ENCODE results near the gene OPN5. TPM values are rescaled to one million over a fixed set of nuclear protein-coding genes. Genes with fewer than 3 reads are reported as not detected.

OPN5 gene
- total RNA-seq, 4 donors from 2014 or later: not detected

DNA sequence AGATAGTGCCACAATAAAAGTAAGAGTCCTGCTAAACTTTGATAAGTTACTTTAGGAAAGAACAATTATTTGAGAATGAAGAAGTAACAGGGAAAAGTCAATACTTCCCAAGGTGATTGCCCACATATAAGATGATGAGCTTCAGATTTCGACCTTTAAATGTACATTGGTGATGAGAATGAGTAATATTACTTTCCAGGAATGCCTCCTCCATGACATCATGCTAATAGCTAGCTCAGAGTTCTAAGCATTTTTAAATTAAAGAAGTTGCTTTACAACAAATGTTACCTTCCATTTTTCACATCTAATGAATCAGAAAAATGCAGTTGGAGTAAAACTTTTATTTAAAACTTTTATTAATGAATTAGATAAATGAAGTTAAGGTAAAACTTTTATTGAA lies 22.5 kb upstream of the OPN5 start:
- WGBS, 2 donors: 47 to 51% methylated on average over 1 of the region's 1 CpG
- intact Hi-C loops (cut with DNase I; ENCODE audit: low total_unique reads): no loop called here
- H3K4me3 ChIP-seq (ENCODE audit: low read depth, poor library complexity, severe bottlenecking): no peak overlapping the region
- no peak for DNase-seq (ENCODE audit: low spot score in 2 of 2)
- TF ChIP-seq POLR2A (IDR thresholded peaks at IDR 0.05): no peak
- TF ChIP-seq, protein P1, sequence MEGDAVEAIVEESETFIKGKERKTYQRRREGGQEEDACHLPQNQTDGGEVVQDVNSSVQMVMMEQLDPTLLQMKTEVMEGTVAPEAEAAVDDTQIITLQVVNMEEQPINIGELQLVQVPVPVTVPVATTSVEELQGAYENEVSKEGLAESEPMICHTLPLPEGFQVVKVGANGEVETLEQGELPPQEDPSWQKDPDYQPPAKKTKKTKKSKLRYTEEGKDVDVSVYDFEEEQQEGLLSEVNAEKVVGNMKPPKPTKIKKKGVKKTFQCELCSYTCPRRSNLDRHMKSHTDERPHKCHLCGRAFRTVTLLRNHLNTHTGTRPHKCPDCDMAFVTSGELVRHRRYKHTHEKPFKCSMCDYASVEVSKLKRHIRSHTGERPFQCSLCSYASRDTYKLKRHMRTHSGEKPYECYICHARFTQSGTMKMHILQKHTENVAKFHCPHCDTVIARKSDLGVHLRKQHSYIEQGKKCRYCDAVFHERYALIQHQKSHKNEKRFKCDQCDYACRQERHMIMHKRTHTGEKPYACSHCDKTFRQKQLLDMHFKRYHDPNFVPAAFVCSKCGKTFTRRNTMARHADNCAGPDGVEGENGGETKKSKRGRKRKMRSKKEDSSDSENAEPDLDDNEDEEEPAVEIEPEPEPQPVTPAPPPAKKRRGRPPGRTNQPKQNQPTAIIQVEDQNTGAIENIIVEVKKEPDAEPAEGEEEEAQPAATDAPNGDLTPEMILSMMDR (IDR thresholded peaks at IDR 0.05): no peak

DNA sequence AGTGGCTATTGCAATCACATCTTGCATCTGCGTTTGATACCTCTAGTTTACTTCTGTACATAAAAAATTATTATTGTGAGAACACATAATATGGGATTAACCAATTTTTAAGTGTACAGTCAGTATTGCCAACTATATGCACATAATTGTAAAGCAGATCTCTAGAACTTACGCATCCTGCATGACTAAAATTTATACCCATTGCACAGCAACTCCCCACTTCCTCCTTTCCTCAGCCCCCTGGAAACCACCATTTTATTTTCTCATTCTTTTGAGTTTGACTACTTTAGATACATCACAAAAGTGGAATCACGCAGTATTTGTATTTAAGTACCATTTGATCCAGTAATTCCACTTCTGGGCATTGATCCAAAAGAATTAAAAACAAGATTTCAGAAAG lies 19.3 kb upstream of the OPN5 start:
- intact Hi-C loops (cut with DNase I; ENCODE audit: low total_unique reads): no loop called here
- WGBS, 2 donors: 73 to 77% methylated on average over 3 of the region's 3 CpGs
- no peak for TF ChIP-seq POLR2A (IDR thresholded peaks at IDR 0.05)
- TF ChIP-seq, protein P1 (IDR thresholded peaks at IDR 0.05): no peak
- H3K4me3 ChIP-seq (ENCODE audit: low read depth, poor library complexity, severe bottlenecking): no peak overlapping the region
- DNase-seq (ENCODE audit: low spot score in 2 of 2): no peak

DNA sequence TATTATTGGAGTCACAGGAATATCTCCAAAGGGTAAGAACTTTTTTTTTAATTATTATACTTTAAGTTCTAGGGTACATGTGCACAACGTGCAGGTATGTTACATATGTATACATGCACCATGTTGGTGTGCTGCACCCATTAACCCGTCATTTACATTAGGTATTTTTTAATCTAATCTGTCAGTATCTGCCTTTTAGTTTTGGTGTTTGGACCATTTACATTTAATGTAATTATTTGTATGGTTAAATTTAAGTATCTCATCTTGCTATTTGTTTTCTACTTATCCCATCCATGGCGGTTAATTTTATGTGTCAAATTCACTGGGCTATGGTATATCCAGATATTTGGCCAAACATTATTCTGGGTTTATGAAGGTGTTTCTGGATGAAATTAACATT lies 15.4 kb upstream of the OPN5 start:
- no peak for TF ChIP-seq POLR2A (IDR thresholded peaks at IDR 0.05)
- WGBS, 2 donors: 88 to 90% methylated on average over 3 of the region's 3 CpGs
- no peak for DNase-seq (ENCODE audit: low spot score in 2 of 2)
- H3K4me3 ChIP-seq (ENCODE audit: low read depth, poor library complexity, severe bottlenecking): no peak overlapping the region
- intact Hi-C loops (cut with DNase I; ENCODE audit: low total_unique reads): no loop called here

DNA sequence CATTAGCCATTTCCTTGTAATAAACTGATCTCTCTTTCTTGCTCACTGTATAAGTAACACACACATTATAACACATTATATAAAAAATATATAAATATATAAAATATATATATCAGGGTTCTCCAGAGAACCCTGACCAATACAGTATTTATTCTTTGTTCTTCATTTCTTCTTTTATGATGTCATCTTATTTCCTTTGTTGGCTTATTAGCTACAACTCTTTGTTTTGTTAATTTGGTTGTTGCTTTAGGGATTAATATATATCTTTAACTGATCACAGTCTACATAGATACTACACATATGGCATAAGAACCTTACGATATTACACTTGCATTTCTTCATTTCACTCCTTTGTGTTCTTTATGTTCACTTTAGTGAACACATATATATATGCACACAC lies 14.7 kb upstream of the OPN5 start:
- intact Hi-C loops (cut with DNase I; ENCODE audit: low total_unique reads): no loop called here
- DNase-seq (ENCODE audit: low spot score in 2 of 2): no peak
- TF ChIP-seq, protein P1 (IDR thresholded peaks at IDR 0.05): no peak
- TF ChIP-seq POLR2A (IDR thresholded peaks at IDR 0.05): no peak
- whole genome bisulfite sequencing, 2 donors: 92 to 95% methylated on average over 1 of the region's 1 CpG
- no peak overlapping the region for H3K4me3 ChIP-seq (ENCODE audit: low read depth, poor library complexity, severe bottlenecking)

DNA sequence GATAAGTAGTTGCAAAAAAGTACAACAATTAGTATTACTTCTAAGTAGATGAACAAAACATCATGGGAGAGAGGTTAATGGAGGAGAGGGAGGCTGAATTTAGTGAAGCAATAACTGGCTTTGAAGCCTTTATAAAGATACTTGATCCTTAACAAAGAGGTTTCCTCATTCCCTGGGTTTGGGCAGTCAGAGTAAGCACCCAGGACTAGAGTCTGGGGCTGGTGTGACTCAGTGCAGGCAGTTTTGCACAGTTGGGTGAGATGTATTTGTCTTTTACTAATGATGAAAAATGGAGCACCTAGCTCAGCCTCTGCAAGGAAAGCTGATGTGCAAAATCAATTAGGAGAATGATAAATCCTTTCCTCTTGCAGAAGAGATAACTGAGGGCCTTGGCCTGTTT lies 11.8 kb upstream of the OPN5 start:
- no peak for DNase-seq (ENCODE audit: low spot score in 2 of 2)
- H3K4me3 ChIP-seq (ENCODE audit: low read depth, poor library complexity, severe bottlenecking): no peak overlapping the region
- intact Hi-C loops (cut with DNase I; ENCODE audit: low total_unique reads): loop anchor here (10.0 kb wide), 1 partner anchor 135 kb away; no protein-coding TSS in a partner anchor
- TF ChIP-seq POLR2A (IDR thresholded peaks at IDR 0.05): no peak
- TF ChIP-seq, protein P1 (IDR thresholded peaks at IDR 0.05): no peak

DNA sequence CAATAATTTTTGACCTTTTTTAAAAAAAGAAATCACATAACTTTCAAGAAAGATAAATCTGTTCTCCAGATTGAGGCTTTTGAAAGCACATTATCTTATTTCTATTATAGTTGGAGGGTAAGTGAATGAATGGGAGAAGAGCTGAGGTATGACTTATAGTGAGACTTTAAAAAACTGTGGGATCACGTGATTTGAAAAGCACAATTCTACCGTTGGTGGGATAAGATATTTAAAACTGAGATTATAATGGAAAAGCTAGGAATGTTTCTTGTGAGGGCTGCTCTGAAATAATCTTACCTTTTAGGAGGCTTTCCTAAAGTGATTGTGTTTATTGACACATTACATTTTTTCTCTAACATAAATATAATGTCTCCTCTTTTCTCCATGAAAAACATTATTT lies 9.5 kb upstream of the OPN5 start:
- intact Hi-C loops (cut with DNase I; ENCODE audit: low total_unique reads): loop anchor here (10.0 kb wide), 1 partner anchor 138 kb away; no protein-coding TSS in a partner anchor
- WGBS, 2 donors: 76 to 80% methylated on average over 2 of the region's 2 CpGs
- TF ChIP-seq, protein P1 (IDR thresholded peaks at IDR 0.05): no peak
- TF ChIP-seq POLR2A (IDR thresholded peaks at IDR 0.05): no peak

More for the DNA sequence above, 9.5 kb upstream of the OPN5 start:
- DNase-seq (ENCODE audit: low spot score in 2 of 2): no peak
- no peak overlapping the region for H3K4me3 ChIP-seq (ENCODE audit: low read depth, poor library complexity, severe bottlenecking)
